ENCODE data around the gene CBLN1. TPM values are rescaled to one million over a fixed set of nuclear protein-coding genes. Genes with fewer than 3 reads are reported as not detected.
"Not testable (repeated sequence)": the region's sequence is repeated elsewhere in the genome, so short reads cannot be mapped to it uniquely, and the experiment has no call there.

Gene CBLN1
- total RNA-seq, 1 experiment from 2014 or later: 5.6 TPM

DNA sequence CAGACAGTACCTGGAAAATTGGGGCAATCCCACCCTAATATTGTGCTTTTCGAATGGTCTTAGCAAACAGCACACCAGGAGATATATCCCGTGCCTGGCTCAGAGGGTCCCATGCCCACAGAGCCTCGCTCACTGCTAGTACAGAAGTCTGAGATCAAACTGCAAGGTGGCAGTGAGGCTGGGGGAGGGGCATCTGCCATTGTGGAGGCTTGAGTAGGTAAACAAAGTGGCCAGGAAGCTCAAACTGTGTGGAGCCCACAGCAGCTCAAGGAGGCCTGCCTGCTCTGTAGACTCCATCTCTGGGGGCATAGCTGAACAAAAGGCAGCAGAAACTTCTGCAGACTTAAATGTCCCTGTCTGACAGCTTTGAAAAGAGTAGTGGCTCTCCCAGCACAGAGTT is 53.3 kb downstream of the CBLN1 start:
- H3K36me3 Mint-ChIP-seq; H3K4me3 Mint-ChIP-seq; H3K27me3 Mint-ChIP-seq (ENCODE audit: low read depth); H3K27ac Mint-ChIP-seq; CTCF ChIA-PET; ATAC-seq; H3K4me1 Mint-ChIP-seq; DNase-seq (ENCODE audit: low spot score); POLR2A ChIA-PET: not testable (repeated sequence)
- TF ChIP-seq FOXP1 (CRISPR knock-in tag; IDR thresholded peaks at IDR 0.05; ENCODE audit: borderline replicate concordance): peak; percentile 51; the same call in 1 of the 2 replicates
- peaks cover 20% of the 10 kb centered on the region for H3K9me3 Mint-ChIP-seq

Other genes starting within 250 kb of the CBLN1 start
- not detected in 3 replicates for gene C16orf78, start 92.0 kb upstream of the CBLN1 start, total RNA-seq (2021)

All from WTC11 (cell line).